A549 (cell line): ENCODE measurements around the gene ZMYND10. TPM values are rescaled to one million over a fixed set of nuclear protein-coding genes. Genes with fewer than 3 reads are reported as not detected.

ENCODE experiments used
- ATAC-seq, 2 experiments: fragments of 200-7000 bp in 1 of 2; fragments of >200 bp in 1 of 2; cut with Nextera tagmentation in 1 of 2; cut with Tn5 transposase in 1 of 2; 3 replicates each; pipeline versions ENCODE4 v1.8.0 to v1.9.1; 2018 to 2020; ENCODE audit warnings: mild to moderate bottlenecking in 1 of 2, moderate library complexity in 1 of 2
- CTCF ChIA-PET: fragments of 300-600 bp; sonication (Branson Sonifier 250); formaldehyde crosslinking; extraction: SDS; loops from one replicate; lab custom pipeline; 2021; ENCODE audit warnings: antibody characterized with exemption, inconsistent platforms; lab: Yijun Ruan, JAX
- POLR2A ChIA-PET: fragments of 350-600 bp; formaldehyde crosslinking; extraction: SDS; loops from one replicate; lab custom pipeline; 2021; ENCODE audit warnings: antibody characterized with exemption, inconsistent platforms; lab: Yijun Ruan, JAX
- DNase-seq, 2 experiments: peaks; one replicate each; pipeline versions ENCODE4 v3.0.0 to v3.0.0-alpha.2; 2011 to 2016; ENCODE audit warnings: low read depth in 1 of 2, low spot score in 1 of 2
- FAIRE-seq: peaks from 2 replicates; lab custom pipeline; 2011; peaks lifted over from hg19 to GRCh38; lab: Jason Lieb, UNC
- H3K27ac ChIP-seq, 2 experiments: fragments of >200 bp; sonication (Bioruptor Twin); formaldehyde crosslinking; 3 replicates each; pipeline ENCODE4 v1.5.1; 2016 to 2017
- H3K4me1 ChIP-seq: fragments of >200 bp; sonication (Bioruptor Twin); formaldehyde crosslinking; 3 replicates; pipeline ENCODE4 v1.6.1; 2016
- H3K4me2 ChIP-seq: fragments of >200 bp; sonication (Bioruptor Twin); formaldehyde crosslinking; 3 replicates; pipeline ENCODE4 v1.6.1; 2016
- H3K4me3 ChIP-seq: fragments of >200 bp; sonication (Bioruptor Twin); formaldehyde crosslinking; 3 replicates; pipeline ENCODE4 v1.5.1; 2016
- H3K9me3 ChIP-seq: fragments of >200 bp; sonication (Bioruptor Twin); formaldehyde crosslinking; 3 replicates; pipeline ENCODE4 v1.6.1; 2016
- CBX2 ChIP-seq: fragments of 200-600 bp; sonication (generic); IDR thresholded peaks from 2 replicates; pipeline ENCODE4 v1.6.1; 2016; ENCODE audit warnings: low read depth, mild to moderate bottlenecking, borderline replicate concordance
- CBX8 ChIP-seq: fragments of 200-600 bp; sonication (generic); IDR thresholded peaks from 2 replicates; pipeline ENCODE4 v1.6.1; 2016
- CEBPB ChIP-seq, 2 experiments: fragments of >200 bp in 1 of 2; sonication (Bioruptor Twin) in 1 of 2; formaldehyde crosslinking in 1 of 2; IDR thresholded peaks; 2 replicates each; pipeline ENCODE4 v1.6.1; 2012 to 2016
- CHD4 ChIP-seq: fragments of 200-600 bp; sonication (generic); IDR thresholded peaks from 2 replicates; pipeline ENCODE4 v1.6.1; 2016; ENCODE audit warnings: antibody characterized with exemption, mild to moderate bottlenecking, borderline replicate concordance
- EHMT2 ChIP-seq: fragments of 200-600 bp; sonication (generic); IDR thresholded peaks from 2 replicates; pipeline ENCODE4 v1.6.1; 2016; ENCODE audit warnings: antibody characterized with exemption, low read depth, mild to moderate bottlenecking, moderate library complexity
- FOSB ChIP-seq: fragments of 250-450 bp; sonication (Bioruptor Pico); IDR thresholded peaks from 2 replicates; pipeline ENCODE4 v1.5.0; 2020; ENCODE audit warnings: mild to moderate bottlenecking, moderate library complexity
- FOSL2 ChIP-seq, 2 experiments: fragments of 450-650 bp in 1 of 2; fragments of >200 bp in 1 of 2; sonication (Bioruptor Twin) in 1 of 2; formaldehyde crosslinking; IDR thresholded peaks; 2 replicates each; pipeline versions ENCODE4 v1.5.0 to v1.6.1; 2016 to 2020; ENCODE audit warnings: mild to moderate bottlenecking in 1 of 2, moderate library complexity in 1 of 2
- GATA3 ChIP-seq: IDR thresholded peaks from 2 replicates; pipeline ENCODE4 v1.6.1; 2012; ENCODE audit warnings: borderline replicate concordance
- HOXB5 ChIP-seq: fragments of 250-450 bp; sonication (Bioruptor Pico); IDR thresholded peaks from 2 replicates; pipeline ENCODE4 v1.5.0; 2020; ENCODE audit warnings: mild to moderate bottlenecking, moderate library complexity
- JUN ChIP-seq, 2 experiments: fragments of >200 bp; sonication (Bioruptor Twin); formaldehyde crosslinking; IDR thresholded peaks; 2 replicates in 1 of 2; 3 replicates in 1 of 2; pipeline ENCODE4 v1.6.1; 2016 to 2017
- JUNB ChIP-seq: fragments of >200 bp; sonication (Bioruptor Twin); formaldehyde crosslinking; IDR thresholded peaks from 2 replicates; pipeline ENCODE4 v1.6.1; 2016
- KDM1A ChIP-seq: fragments of 200-600 bp; sonication (generic); IDR thresholded peaks from 2 replicates; pipeline ENCODE4 v1.6.1; 2016; ENCODE audit warnings: low read depth, mild to moderate bottlenecking
- KDM5A ChIP-seq: fragments of 200-600 bp; sonication (generic); IDR thresholded peaks from 2 replicates; pipeline ENCODE4 v1.6.1; 2016; ENCODE audit warnings: antibody characterized with exemption, mild to moderate bottlenecking
- MYC ChIP-seq: IDR thresholded peaks from 2 replicates; pipeline ENCODE4 v1.6.1; 2012; ENCODE audit warnings: mild to moderate bottlenecking, inconsistent platforms, low read length, improper control_type of control experiment, borderline replicate concordance
- NFE2L2 ChIP-seq: fragments of 150-350 bp; conservative IDR thresholded peaks from 2 replicates; pipeline ENCODE4 v1.6.1; 2014; ENCODE audit warnings: low read length
- NR3C1 ChIP-seq: fragments of >200 bp; sonication (Bioruptor Twin); formaldehyde crosslinking; IDR thresholded peaks from 3 replicates; pipeline ENCODE4 v1.6.1; 2017
- POLR2A ChIP-seq: IDR thresholded peaks from 2 replicates; pipeline ENCODE4 v1.6.1; 2012; ENCODE audit warnings: mild to moderate bottlenecking, low read length
- POLR2AphosphoS2 ChIP-seq: conservative IDR thresholded peaks from 2 replicates; pipeline ENCODE4 v1.6.1; 2012; ENCODE audit warnings: low read length, improper control_type of control experiment, inconsistent platforms
- RARB ChIP-seq: fragments of 250-450 bp; sonication (Bioruptor Pico); IDR thresholded peaks from 2 replicates; pipeline ENCODE4 v1.8.0; 2021; ENCODE audit warnings: mild to moderate bottlenecking, moderate library complexity
- RFX5 ChIP-seq: fragments of 450-650 bp; IDR thresholded peaks from 2 replicates; pipeline ENCODE4 v1.7.1; 2014; ENCODE audit warnings: antibody characterized with exemption, mild to moderate bottlenecking, moderate library complexity
- SMC3 ChIP-seq: fragments of >200 bp; sonication (Bioruptor Twin); formaldehyde crosslinking; IDR thresholded peaks from 3 replicates; pipeline ENCODE4 v1.6.1; 2018; ENCODE audit warnings: inconsistent platforms
- SREBF2 ChIP-seq: fragments of 450-650 bp; IDR thresholded peaks from 2 replicates; pipeline ENCODE4 v1.6.1; 2014; ENCODE audit warnings: mild to moderate bottlenecking, moderate library complexity
- TFCP2L1 ChIP-seq: fragments of 250-450 bp; sonication (Bioruptor Pico); IDR thresholded peaks from 2 replicates; pipeline ENCODE4 v1.5.0; 2021; ENCODE audit warnings: mild to moderate bottlenecking
- TP53 ChIP-seq: fragments of 250-450 bp; sonication (Bioruptor Pico); IDR thresholded peaks from 2 replicates; pipeline ENCODE4 v1.5.0; 2021; ENCODE audit warnings: mild to moderate bottlenecking, moderate library complexity
- ZC3H11A ChIP-seq: fragments of 450-650 bp; IDR thresholded peaks from 2 replicates; pipeline ENCODE4 v1.6.1; 2014; ENCODE audit warnings: antibody characterized with exemption, mild to moderate bottlenecking
- ZFP36 ChIP-seq: fragments of 450-650 bp; IDR thresholded peaks from 2 replicates; pipeline ENCODE4 v1.6.1; 2014; ENCODE audit warnings: borderline replicate concordance; ENCODE audit not compliant: partially characterized antibody
- ZSCAN20 ChIP-seq: fragments of 250-450 bp; sonication (Bioruptor Pico); IDR thresholded peaks from 2 replicates; pipeline ENCODE4 v1.8.0; 2022; ENCODE audit warnings: mild to moderate bottlenecking, moderate library complexity
- WGBS: methylation state at CpG from one replicate; pipeline ENCODE4 v1.1.6; 2017; ENCODE audit errors: missing lambda C conversion rate; 5-methylcytosine and 5-hydroxymethylcytosine counted together
- polyA plus RNA-seq, 4 experiments: library from polyadenylated mRNA; depleted of rRNA in 3 of 4; stranded (reverse); fragments of >200 nt; fragmentation: RNase III in 1 of 4; extraction: RNeasy Plus Mini Kit Qiagen cat#74134 plus additional on column Dnase treatment in 1 of 4; gene quantifications; 2 replicates in 3 of 4; 3 replicates in 1 of 4; pipeline ENCODE4 v1.2.3, GENCODE V29; 2011 to 2017
- TF ChIP-seq, protein P1 (sequence below): fragments of 250-450 bp; sonication (Bioruptor Pico); IDR thresholded peaks from 2 replicates; pipeline ENCODE4 v1.5.0; 2020; ENCODE audit warnings: low read depth, mild to moderate bottlenecking, moderate library complexity
- TF ChIP-seq, protein P2 (sequence below): IDR thresholded peaks from 2 replicates; pipeline ENCODE4 v1.6.1; 2012; ENCODE audit warnings: low read depth, borderline replicate concordance
- TF ChIP-seq, protein P3 (sequence below): fragments of 450-650 bp; IDR thresholded peaks from 2 replicates; pipeline ENCODE4 v1.6.1; 2014; ENCODE audit warnings: antibody characterized with exemption
- TF ChIP-seq, protein P4 (sequence below): IDR thresholded peaks from 2 replicates; pipeline ENCODE4 v1.6.1; 2012
- TF ChIP-seq, protein P5 (sequence below): IDR thresholded peaks from 2 replicates; pipeline ENCODE4 v1.6.1; 2012
- TF ChIP-seq, protein P6 (sequence below): fragments of 250-450 bp; sonication (Bioruptor Pico); IDR thresholded peaks from 2 replicates; pipeline ENCODE4 v1.5.0; 2021; ENCODE audit warnings: mild to moderate bottlenecking, moderate library complexity, borderline replicate concordance
- TF ChIP-seq, protein P7 (sequence below): fragments of >200 bp; sonication (Bioruptor Twin); formaldehyde crosslinking; IDR thresholded peaks from 3 replicates; pipeline ENCODE4 v1.6.1; 2016

The ZMYND10 gene
- polyA plus RNA-seq, 2 of the 4 experiments (the other 2 are of a cell fraction): 0.43 to 0.77 TPM

DNA sequence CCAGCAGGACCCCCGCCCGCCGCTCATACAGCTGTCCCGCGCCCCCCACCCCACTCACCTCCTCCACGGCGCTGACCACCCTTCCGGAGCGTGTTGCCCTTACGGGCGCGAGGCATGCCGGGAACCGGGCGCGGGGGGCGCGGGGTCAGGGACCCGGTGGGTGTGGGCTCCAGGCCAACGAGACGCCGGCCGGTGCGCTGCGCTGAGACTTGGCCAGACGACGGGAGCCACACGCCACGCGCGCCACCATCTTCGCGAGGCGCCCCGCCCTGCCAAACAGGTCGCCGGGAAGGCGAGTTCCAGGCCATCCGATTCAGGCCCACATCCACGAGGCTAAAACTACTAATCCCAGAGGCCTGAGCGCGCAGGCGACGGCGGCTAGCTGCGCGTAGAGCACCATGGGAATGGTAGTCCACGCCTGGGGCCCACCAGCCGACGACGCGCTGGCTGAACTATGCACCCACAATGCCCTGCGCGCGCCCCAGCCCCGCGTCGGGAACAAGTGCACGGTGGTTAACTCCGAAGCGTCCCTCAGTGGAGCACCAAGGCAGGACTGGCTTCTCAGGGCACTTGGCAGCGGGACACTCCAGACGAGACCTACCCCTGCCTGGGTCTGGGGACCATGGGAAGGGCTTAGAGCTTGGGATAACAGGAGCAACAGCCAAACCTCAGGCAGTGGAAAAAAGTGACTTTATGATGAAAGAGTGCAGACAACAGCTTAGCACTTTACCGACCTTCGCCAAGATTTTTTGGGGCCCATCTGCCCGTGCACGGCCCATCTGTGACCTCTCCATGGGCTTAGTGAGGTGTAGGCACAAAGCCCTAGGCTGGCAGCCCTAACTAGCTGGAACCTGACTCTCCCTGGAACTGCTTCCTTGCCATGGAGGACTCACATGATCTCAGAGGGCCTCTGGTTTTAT is 53.1 kb downstream of the ZMYND10 start, which contains the start of gene IFRD2:
Gene IFRD2, minus strand, starts transcription at position 271 of the 920 bp plus-strand sequence. Its CDS starts 155 bp downstream, at position 116.
- Histone ChIP-seq H3K4me2 (peak within 1 kb of the TSS; percentile 87), H3K9me3 (no peaks in the 10 kb centered on the region), H3K4me3 (peak within 1 kb of the TSS; percentile 87), H3K4me1 (peaks cover 13% of the 10 kb centered on the region; the same call in 2 of the 3 replicates), H3K27ac (peak within 1 kb of the TSS; percentile 95 to 97)
- FAIRE-seq (no peak), ATAC-seq (peak; percentile 93 to 98), DNase-seq (peak; percentile 79 to 97)
- ChIA-PET CTCF (interaction anchor here (0.8 to 2.0 kb wide), 11 partner anchors 8 to 98 kb away, joined by 3 to 7 read pairs (median 4); no protein-coding TSS in a partner anchor), POLR2A (interaction anchor here (0.7 to 1.5 kb wide), 8 partner anchors 13 to 746 kb away, joined by 3 to 7 read pairs (median 4); partner anchors contain the start of genes GNAI2, LSMEM2 and TUSC2)
- 38% methylated on average over 5 of the region's 67 CpGs for WGBS
- TF ChIP-seq NR3C1: no peak
- TF ChIP-seq, protein P1, sequence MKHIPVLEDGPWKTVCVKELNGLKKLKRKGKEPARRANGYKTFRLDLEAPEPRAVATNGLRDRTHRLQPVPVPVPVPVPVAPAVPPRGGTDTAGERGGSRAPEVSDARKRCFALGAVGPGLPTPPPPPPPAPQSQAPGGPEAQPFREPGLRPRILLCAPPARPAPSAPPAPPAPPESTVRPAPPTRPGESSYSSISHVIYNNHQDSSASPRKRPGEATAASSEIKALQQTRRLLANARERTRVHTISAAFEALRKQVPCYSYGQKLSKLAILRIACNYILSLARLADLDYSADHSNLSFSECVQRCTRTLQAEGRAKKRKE (CRISPR knock-in tag): no peak
- no peak for TF ChIP-seq SREBF2
- TF ChIP-seq TFCP2L1 (CRISPR knock-in tag): no peak
- no peak for TF ChIP-seq ZSCAN20 (CRISPR knock-in tag)
- no peak for TF ChIP-seq CEBPB (IDR thresholded peaks at IDR 0.05)
- TF ChIP-seq POLR2A: peak; percentile 50
- no peak for TF ChIP-seq CBX8
- TF ChIP-seq KDM1A: no peak
- TF ChIP-seq NFE2L2: no peak
- TF ChIP-seq, protein P2, sequence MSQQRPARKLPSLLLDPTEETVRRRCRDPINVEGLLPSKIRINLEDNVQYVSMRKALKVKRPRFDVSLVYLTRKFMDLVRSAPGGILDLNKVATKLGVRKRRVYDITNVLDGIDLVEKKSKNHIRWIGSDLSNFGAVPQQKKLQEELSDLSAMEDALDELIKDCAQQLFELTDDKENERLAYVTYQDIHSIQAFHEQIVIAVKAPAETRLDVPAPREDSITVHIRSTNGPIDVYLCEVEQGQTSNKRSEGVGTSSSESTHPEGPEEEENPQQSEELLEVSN: no peak; the same call in 1 of the 2 replicates
- TF ChIP-seq JUNB: no peak
- TF ChIP-seq SMC3: no peak
- no peak for TF ChIP-seq TP53 (CRISPR knock-in tag)
- TF ChIP-seq RFX5: no peak
- TF ChIP-seq ZC3H11A: no peak
- TF ChIP-seq POLR2AphosphoS2: no peak
- no peak for TF ChIP-seq EHMT2
- no peak for TF ChIP-seq CBX2
- peak; percentile 11; the same call in 1 of the 2 replicates for TF ChIP-seq GATA3
- TF ChIP-seq, protein P3, sequence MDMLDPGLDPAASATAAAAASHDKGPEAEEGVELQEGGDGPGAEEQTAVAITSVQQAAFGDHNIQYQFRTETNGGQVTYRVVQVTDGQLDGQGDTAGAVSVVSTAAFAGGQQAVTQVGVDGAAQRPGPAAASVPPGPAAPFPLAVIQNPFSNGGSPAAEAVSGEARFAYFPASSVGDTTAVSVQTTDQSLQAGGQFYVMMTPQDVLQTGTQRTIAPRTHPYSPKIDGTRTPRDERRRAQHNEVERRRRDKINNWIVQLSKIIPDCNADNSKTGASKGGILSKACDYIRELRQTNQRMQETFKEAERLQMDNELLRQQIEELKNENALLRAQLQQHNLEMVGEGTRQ: no peak
- TF ChIP-seq ZFP36: no peak
- TF ChIP-seq, protein P4, sequence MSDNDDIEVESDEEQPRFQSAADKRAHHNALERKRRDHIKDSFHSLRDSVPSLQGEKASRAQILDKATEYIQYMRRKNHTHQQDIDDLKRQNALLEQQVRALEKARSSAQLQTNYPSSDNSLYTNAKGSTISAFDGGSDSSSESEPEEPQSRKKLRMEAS: peak; percentile 38
- peak; percentile 80; the same call in 1 of the 2 replicates for TF ChIP-seq HOXB5 (CRISPR knock-in tag)
- TF ChIP-seq CHD4: no peak
- TF ChIP-seq JUN (IDR thresholded peaks at IDR 0.05): peak in 1 of 2 experiments; percentile 73; a peak in 3 of 5 replicates
- TF ChIP-seq FOSB (CRISPR knock-in tag): no peak
- TF ChIP-seq, protein P5, sequence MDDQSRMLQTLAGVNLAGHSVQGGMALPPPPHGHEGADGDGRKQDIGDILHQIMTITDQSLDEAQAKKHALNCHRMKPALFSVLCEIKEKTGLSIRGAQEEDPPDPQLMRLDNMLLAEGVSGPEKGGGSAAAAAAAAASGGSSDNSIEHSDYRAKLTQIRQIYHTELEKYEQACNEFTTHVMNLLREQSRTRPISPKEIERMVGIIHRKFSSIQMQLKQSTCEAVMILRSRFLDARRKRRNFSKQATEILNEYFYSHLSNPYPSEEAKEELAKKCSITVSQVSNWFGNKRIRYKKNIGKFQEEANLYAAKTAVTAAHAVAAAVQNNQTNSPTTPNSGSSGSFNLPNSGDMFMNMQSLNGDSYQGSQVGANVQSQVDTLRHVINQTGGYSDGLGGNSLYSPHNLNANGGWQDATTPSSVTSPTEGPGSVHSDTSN: no peak
- TF ChIP-seq, protein P6, sequence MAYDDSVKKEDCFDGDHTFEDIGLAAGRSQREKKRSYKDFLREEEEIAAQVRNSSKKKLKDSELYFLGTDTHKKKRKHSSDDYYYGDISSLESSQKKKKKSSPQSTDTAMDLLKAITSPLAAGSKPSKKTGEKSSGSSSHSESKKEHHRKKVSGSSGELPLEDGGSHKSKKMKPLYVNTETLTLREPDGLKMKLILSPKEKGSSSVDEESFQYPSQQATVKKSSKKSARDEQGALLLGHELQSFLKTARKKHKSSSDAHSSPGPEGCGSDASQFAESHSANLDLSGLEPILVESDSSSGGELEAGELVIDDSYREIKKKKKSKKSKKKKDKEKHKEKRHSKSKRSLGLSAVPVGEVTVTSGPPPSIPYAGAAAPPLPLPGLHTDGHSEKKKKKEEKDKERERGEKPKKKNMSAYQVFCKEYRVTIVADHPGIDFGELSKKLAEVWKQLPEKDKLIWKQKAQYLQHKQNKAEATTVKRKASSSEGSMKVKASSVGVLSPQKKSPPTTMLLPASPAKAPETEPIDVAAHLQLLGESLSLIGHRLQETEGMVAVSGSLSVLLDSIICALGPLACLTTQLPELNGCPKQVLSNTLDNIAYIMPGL (CRISPR knock-in tag): no peak
- TF ChIP-seq KDM5A: 0 out of 2 replicates have a peak, but pooled peaks have one; percentile 26
- TF ChIP-seq RARB (CRISPR knock-in tag): no peak
- TF ChIP-seq FOSL2 (IDR thresholded peaks at IDR 0.05): no peak
- TF ChIP-seq FOSL2 (CRISPR knock-in tag; IDR thresholded peaks at IDR 0.05): no peak
- TF ChIP-seq, protein P7, sequence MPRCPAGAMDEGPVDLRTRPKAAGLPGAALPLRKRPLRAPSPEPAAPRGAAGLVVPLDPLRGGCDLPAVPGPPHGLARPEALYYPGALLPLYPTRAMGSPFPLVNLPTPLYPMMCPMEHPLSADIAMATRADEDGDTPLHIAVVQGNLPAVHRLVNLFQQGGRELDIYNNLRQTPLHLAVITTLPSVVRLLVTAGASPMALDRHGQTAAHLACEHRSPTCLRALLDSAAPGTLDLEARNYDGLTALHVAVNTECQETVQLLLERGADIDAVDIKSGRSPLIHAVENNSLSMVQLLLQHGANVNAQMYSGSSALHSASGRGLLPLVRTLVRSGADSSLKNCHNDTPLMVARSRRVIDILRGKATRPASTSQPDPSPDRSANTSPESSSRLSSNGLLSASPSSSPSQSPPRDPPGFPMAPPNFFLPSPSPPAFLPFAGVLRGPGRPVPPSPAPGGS: peak; percentile 57; the same call in 1 of the 3 replicates
- peak; percentile 38; the same call in 1 of the 2 replicates for TF ChIP-seq MYC
